ENCODE data around the gene ATOH8. TPM values are rescaled to one million over a fixed set of nuclear protein-coding genes. Genes with fewer than 3 reads are reported as not detected.

ATOH8 gene
- total RNA-seq, 1 experiment from 2014 or later: 0.81 TPM

DNA sequence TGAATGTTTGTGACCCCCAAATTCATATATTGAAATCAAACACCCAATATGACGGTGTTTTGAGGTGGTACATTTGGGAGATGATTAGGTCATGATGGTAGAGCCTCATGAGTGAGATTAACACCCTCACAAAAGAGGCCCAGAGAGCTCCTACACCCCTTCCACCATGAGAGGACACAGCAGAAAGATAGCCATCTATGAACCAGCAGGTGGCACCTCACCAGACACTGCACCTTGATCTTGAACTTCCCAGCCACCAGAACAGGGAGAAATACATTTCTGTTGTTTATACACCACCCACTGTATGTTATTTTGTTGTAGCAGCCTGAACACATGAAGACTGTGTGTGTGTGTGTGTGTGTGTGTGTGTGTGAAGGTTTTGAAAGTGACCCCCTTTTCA, 76.9 kb downstream of the ATOH8 start:
- no peak for ATAC-seq
- Mint-ChIP-seq H3K4me1 (peaks cover 13% of the 10 kb centered on the region), H3K27ac (no peak overlapping the region), H3K9me3 (peaks cover 4% of the 10 kb centered on the region), H3K36me3 (no peaks in the 10 kb centered on the region), H3K4me3 (no peak overlapping the region), H3K27me3 (ENCODE audit: low read depth) (no peaks in the 10 kb centered on the region)
- no peak for DNase-seq (ENCODE audit: low spot score)
- CTCF ChIA-PET: interaction anchor here (1.5 kb wide), 1 partner anchor 59 kb away, joined by 4 read pairs; the partner anchor contains the start of gene ST3GAL5
- POLR2A ChIA-PET: no interaction called here
- no peak for TF ChIP-seq ZBTB21 (CRISPR knock-in tag; IDR thresholded peaks at IDR 0.05; ENCODE audit: borderline replicate concordance)
- no peak for TF ChIP-seq KAT7 (CRISPR knock-in tag; IDR thresholded peaks at IDR 0.05; ENCODE audit: borderline replicate concordance)
- TF ChIP-seq, protein P1, sequence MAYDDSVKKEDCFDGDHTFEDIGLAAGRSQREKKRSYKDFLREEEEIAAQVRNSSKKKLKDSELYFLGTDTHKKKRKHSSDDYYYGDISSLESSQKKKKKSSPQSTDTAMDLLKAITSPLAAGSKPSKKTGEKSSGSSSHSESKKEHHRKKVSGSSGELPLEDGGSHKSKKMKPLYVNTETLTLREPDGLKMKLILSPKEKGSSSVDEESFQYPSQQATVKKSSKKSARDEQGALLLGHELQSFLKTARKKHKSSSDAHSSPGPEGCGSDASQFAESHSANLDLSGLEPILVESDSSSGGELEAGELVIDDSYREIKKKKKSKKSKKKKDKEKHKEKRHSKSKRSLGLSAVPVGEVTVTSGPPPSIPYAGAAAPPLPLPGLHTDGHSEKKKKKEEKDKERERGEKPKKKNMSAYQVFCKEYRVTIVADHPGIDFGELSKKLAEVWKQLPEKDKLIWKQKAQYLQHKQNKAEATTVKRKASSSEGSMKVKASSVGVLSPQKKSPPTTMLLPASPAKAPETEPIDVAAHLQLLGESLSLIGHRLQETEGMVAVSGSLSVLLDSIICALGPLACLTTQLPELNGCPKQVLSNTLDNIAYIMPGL (CRISPR knock-in tag; IDR thresholded peaks at IDR 0.05): no peak
- TF ChIP-seq RELA (CRISPR knock-in tag; IDR thresholded peaks at IDR 0.05; ENCODE audit: borderline replicate concordance): no peak
- no peak for TF ChIP-seq NR1H2 (CRISPR knock-in tag; IDR thresholded peaks at IDR 0.05)
- TF ChIP-seq, protein P2, sequence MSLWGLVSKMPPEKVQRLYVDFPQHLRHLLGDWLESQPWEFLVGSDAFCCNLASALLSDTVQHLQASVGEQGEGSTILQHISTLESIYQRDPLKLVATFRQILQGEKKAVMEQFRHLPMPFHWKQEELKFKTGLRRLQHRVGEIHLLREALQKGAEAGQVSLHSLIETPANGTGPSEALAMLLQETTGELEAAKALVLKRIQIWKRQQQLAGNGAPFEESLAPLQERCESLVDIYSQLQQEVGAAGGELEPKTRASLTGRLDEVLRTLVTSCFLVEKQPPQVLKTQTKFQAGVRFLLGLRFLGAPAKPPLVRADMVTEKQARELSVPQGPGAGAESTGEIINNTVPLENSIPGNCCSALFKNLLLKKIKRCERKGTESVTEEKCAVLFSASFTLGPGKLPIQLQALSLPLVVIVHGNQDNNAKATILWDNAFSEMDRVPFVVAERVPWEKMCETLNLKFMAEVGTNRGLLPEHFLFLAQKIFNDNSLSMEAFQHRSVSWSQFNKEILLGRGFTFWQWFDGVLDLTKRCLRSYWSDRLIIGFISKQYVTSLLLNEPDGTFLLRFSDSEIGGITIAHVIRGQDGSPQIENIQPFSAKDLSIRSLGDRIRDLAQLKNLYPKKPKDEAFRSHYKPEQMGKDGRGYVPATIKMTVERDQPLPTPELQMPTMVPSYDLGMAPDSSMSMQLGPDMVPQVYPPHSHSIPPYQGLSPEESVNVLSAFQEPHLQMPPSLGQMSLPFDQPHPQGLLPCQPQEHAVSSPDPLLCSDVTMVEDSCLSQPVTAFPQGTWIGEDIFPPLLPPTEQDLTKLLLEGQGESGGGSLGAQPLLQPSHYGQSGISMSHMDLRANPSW (CRISPR knock-in tag; conservative IDR thresholded peaks at IDR 0.05; ENCODE audit: low read depth): no peak
- TF ChIP-seq, protein P3, sequence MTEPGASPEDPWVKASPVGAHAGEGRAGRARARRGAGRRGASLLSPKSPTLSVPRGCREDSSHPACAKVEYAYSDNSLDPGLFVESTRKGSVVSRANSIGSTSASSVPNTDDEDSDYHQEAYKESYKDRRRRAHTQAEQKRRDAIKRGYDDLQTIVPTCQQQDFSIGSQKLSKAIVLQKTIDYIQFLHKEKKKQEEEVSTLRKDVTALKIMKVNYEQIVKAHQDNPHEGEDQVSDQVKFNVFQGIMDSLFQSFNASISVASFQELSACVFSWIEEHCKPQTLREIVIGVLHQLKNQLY (CRISPR knock-in tag; IDR thresholded peaks at IDR 0.05): no peak
- no peak for TF ChIP-seq SMAD4 (CRISPR knock-in tag; IDR thresholded peaks at IDR 0.05)
- no peak for TF ChIP-seq ZNF219 (CRISPR knock-in tag; IDR thresholded peaks at IDR 0.05; ENCODE audit: borderline replicate concordance)
- no peak for TF ChIP-seq EMX1 (CRISPR knock-in tag; IDR thresholded peaks at IDR 0.05)
- TF ChIP-seq CBFB (CRISPR knock-in tag; IDR thresholded peaks at IDR 0.05; ENCODE audit: low read depth): no peak
- TF ChIP-seq ZNF121 (CRISPR knock-in tag; IDR thresholded peaks at IDR 0.05): no peak
- TF ChIP-seq, protein P4, sequence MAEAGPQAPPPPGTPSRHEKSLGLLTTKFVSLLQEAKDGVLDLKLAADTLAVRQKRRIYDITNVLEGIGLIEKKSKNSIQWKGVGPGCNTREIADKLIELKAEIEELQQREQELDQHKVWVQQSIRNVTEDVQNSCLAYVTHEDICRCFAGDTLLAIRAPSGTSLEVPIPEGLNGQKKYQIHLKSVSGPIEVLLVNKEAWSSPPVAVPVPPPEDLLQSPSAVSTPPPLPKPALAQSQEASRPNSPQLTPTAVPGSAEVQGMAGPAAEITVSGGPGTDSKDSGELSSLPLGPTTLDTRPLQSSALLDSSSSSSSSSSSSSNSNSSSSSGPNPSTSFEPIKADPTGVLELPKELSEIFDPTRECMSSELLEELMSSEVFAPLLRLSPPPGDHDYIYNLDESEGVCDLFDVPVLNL (CRISPR knock-in tag; IDR thresholded peaks at IDR 0.05; ENCODE audit: borderline replicate concordance, low read depth): no peak
- TF ChIP-seq MXD4 (CRISPR knock-in tag; IDR thresholded peaks at IDR 0.05; ENCODE audit: borderline replicate concordance): no peak
- no peak for TF ChIP-seq ZNF416 (CRISPR knock-in tag; IDR thresholded peaks at IDR 0.05)

DNA sequence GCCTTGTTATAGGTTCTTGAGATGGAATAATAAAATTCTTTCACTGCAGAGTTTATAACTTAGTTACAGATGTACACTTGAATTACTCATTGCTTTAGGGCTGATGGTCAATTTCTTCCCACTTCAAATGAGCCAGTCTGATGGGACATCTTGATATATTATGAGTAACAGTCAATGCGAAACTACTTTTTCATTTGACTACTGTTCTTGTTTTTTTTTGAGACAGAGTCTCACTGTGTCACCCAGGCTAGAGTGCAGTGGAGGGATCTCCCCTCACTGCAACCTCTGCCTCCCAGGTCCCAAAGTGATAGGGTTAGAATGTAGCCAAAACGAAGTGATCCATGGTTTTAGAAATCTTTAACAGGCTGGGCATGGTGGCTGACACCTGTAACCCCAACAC, 77.9 kb downstream of the ATOH8 start:
- ATAC-seq (no peak), DNase-seq (ENCODE audit: low spot score) (no peak)
- ChIA-PET CTCF (no interaction called here), POLR2A (no interaction called here)
- no peaks in the 10 kb centered on the region for H3K36me3 Mint-ChIP-seq
- no peaks in the 10 kb centered on the region for H3K27me3 Mint-ChIP-seq (ENCODE audit: low read depth)
- no peak overlapping the region for H3K4me3 Mint-ChIP-seq
- H3K4me1 Mint-ChIP-seq: peaks cover 13% of the 10 kb centered on the region
- peaks cover 5% of the 10 kb centered on the region for H3K9me3 Mint-ChIP-seq
- no peak overlapping the region for H3K27ac Mint-ChIP-seq
- TF ChIP-seq NR2C2 (CRISPR knock-in tag; IDR thresholded peaks at IDR 0.05) (no peak), HMGA2 (CRISPR knock-in tag; IDR thresholded peaks at IDR 0.05) (no peak), ATF1 (CRISPR knock-in tag; IDR thresholded peaks at IDR 0.05) (no peak), CREB1 (CRISPR knock-in tag; IDR thresholded peaks at IDR 0.05) (no peak), CREM (CRISPR knock-in tag; IDR thresholded peaks at IDR 0.05) (no peak), NR3C1 (CRISPR knock-in tag; conservative IDR thresholded peaks at IDR 0.05; ENCODE audit: low read depth) (no peak), ZNF219 (CRISPR knock-in tag; IDR thresholded peaks at IDR 0.05; ENCODE audit: borderline replicate concordance) (no peak), ZNF416 (CRISPR knock-in tag; IDR thresholded peaks at IDR 0.05) (no peak), ESRRA (CRISPR knock-in tag; IDR thresholded peaks at IDR 0.05; ENCODE audit: borderline replicate concordance) (no peak), ZNF121 (CRISPR knock-in tag; IDR thresholded peaks at IDR 0.05) (no peak)
- TF ChIP-seq, protein P5, sequence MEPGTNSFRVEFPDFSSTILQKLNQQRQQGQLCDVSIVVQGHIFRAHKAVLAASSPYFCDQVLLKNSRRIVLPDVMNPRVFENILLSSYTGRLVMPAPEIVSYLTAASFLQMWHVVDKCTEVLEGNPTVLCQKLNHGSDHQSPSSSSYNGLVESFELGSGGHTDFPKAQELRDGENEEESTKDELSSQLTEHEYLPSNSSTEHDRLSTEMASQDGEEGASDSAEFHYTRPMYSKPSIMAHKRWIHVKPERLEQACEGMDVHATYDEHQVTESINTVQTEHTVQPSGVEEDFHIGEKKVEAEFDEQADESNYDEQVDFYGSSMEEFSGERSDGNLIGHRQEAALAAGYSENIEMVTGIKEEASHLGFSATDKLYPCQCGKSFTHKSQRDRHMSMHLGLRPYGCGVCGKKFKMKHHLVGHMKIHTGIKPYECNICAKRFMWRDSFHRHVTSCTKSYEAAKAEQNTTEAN (CRISPR knock-in tag; IDR thresholded peaks at IDR 0.05): no peak
- TF ChIP-seq, protein P6, sequence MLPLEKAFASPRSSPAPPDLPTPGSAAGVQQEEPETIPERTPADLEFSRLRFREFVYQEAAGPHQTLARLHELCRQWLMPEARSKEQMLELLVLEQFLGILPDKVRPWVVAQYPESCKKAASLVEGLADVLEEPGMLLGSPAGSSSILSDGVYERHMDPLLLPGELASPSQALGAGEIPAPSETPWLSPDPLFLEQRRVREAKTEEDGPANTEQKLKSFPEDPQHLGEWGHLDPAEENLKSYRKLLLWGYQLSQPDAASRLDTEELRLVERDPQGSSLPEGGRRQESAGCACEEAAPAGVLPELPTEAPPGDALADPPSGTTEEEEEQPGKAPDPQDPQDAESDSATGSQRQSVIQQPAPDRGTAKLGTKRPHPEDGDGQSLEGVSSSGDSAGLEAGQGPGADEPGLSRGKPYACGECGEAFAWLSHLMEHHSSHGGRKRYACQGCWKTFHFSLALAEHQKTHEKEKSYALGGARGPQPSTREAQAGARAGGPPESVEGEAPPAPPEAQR (CRISPR knock-in tag; IDR thresholded peaks at IDR 0.05): no peak
- TF ChIP-seq, protein P7, sequence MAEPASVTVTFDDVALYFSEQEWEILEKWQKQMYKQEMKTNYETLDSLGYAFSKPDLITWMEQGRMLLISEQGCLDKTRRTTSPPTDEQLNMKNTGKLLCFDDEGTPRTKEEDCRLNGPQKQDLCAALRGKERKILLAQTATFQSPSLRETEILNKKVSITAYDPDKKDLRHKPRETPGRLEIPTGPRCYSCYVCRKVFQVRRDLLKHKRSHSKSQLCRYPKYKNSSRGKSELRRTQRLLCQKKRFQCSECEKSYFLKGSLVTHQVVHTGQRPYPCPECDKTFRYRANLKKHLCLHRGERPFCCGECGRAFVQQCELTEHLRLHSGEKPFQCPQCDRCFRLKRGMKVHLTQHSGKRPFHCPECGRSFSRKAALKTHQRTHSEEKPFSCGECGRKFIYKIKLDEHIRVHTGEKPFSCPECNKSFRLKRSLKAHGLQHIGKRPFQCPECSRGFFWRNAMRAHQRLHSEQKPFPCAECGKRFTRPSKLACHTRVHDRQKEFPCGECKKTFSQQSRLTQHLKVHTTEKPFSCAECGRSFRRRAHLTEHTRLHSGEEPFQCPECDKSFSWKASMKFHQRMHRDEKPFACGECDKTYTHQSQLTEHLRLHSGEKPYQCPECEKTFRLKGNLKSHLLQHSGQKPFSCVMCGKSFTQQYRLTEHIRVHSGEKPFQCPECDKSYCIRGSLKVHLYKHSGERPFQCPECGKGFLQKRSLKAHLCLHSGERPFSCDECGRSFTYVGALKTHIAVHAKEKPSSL (CRISPR knock-in tag; conservative IDR thresholded peaks at IDR 0.05): no peak
